CD4-positive, alpha-beta memory T cell (primary cell): ENCODE results near the gene CCIN. TPM values are rescaled to one million over a fixed set of nuclear protein-coding genes. Genes with fewer than 3 reads are reported as not detected.

ENCODE experiments used
- CTCF ChIA-PET: fragments of 350-600 bp; sonication (Branson Sonifier 250); formaldehyde crosslinking; loops from one replicate; lab custom pipeline; 2021; ENCODE audit warnings: inconsistent platforms; ENCODE audit not compliant: partially characterized antibody; lab: Charles Lee
- POLR2A ChIA-PET: fragments of 350-600 bp; sonication (Branson Sonifier 250); formaldehyde crosslinking; loops from one replicate; lab custom pipeline; 2021; ENCODE audit not compliant: partially characterized antibody; lab: Charles Lee
- DNase-seq, 5 donors: peaks; one replicate each; pipeline versions ENCODE4 v3.0.0 to v3.0.0-alpha.2; 2020 to 2022; ENCODE audit warnings: mixed read lengths in 1 of 5
- H3K27ac ChIP-seq: one replicate; pipeline ENCODE4 v1.7.0; 2013; ENCODE audit warnings: low read depth, low read length
- H3K27me3 ChIP-seq: 2 replicates; pipeline ENCODE4 v1.7.0; 2013; ENCODE audit warnings: mild to moderate bottlenecking, low read length, moderate library complexity; ENCODE audit not compliant: insufficient read depth
- H3K36me3 ChIP-seq: 2 replicates; pipeline ENCODE4 v1.7.0; 2013; ENCODE audit warnings: mild to moderate bottlenecking, low read length, moderate library complexity; ENCODE audit not compliant: insufficient read depth
- H3K4me1 ChIP-seq: 2 replicates; pipeline ENCODE4 v1.7.0; 2013; ENCODE audit warnings: mild to moderate bottlenecking, low read length, moderate library complexity; ENCODE audit not compliant: insufficient read depth
- H3K4me3 ChIP-seq, 2 donors: one replicate each; pipeline ENCODE4 v1.7.0; 2013; ENCODE audit warnings: low read length in 2 of 2, mild to moderate bottlenecking in 1 of 2
- H3K9me3 ChIP-seq, 2 donors: one replicate each; pipeline ENCODE4 v1.7.0; 2013; ENCODE audit warnings: low read length in 2 of 2, control low read depth in 1 of 2; ENCODE audit not compliant: control insufficient read depth in 1 of 2
- H3K27ac Mint-ChIP-seq, 7 donors: one replicate each; pipeline ENCODE4 v1.8.0; 2020 to 2021; ENCODE audit warnings: mixed read lengths in 7 of 7, mild to moderate bottlenecking in 6 of 7, inconsistent platforms in 3 of 7, moderate library complexity in 3 of 7
- H3K27me3 Mint-ChIP-seq, 2 donors: one replicate each; pipeline ENCODE4 v1.8.0; 2020 to 2021; ENCODE audit warnings: mixed read lengths in 2 of 2
- H3K36me3 Mint-ChIP-seq, 2 donors: one replicate each; pipeline ENCODE4 v1.8.0; 2020 to 2021; ENCODE audit warnings: mixed read lengths in 2 of 2, inconsistent platforms in 1 of 2, mild to moderate bottlenecking in 1 of 2
- H3K4me1 Mint-ChIP-seq, 4 donors: one replicate each; pipeline ENCODE4 v1.8.0; 2020 to 2021; ENCODE audit warnings: mixed read lengths in 4 of 4, mild to moderate bottlenecking in 1 of 4
- H3K4me3 Mint-ChIP-seq, 8 donors: one replicate each; pipeline ENCODE4 v1.8.0; 2020 to 2021; ENCODE audit warnings: mixed read lengths in 8 of 8, mild to moderate bottlenecking in 7 of 8, moderate library complexity in 6 of 8, inconsistent platforms in 3 of 8
- H3K9me3 Mint-ChIP-seq, 8 donors: one replicate each; pipeline ENCODE4 v1.8.0; 2020 to 2021; ENCODE audit warnings: mixed read lengths in 8 of 8, mild to moderate bottlenecking in 5 of 8, inconsistent platforms in 3 of 8, moderate library complexity in 1 of 8
- intact Hi-C: fragments of 100-400 bp; cut with micrococcal nuclease; formaldehyde crosslinking; loops from one replicate; pipeline ENCODE4 v1.15.1; 2023
- polyA plus RNA-seq, 2 donors: library from polyadenylated mRNA; unstranded; fragments of 300-500 nt; fragmentation: Illumina TruSeq; gene quantifications; one replicate each; pipeline ENCODE4 v1.2.3, GENCODE V29; 2021
- total RNA-seq, 2 experiments: library from RNA; stranded (reverse); gene quantifications; one replicate each; pipeline ENCODE4 v1.2.3, GENCODE V29; 2021

CCIN gene
- total and polyA plus RNA-seq, 4 experiments from 2014 or later: not detected

- peaks cover 0 to 2% (median 0%) of the 10 kb centered on the region in 8 donors for H3K9me3 Mint-ChIP-seq
- Histone ChIP-seq H3K27ac (peak within 1 kb of the TSS; percentile 91), H3K27me3 (no peaks in the 10 kb centered on the region), H3K4me3 (peak within 1 kb of the TSS; percentile 87 to 94), H3K4me1 (peaks cover 42% of the 10 kb centered on the region), H3K36me3 (peaks cover 8% of the 10 kb centered on the region), H3K9me3 (no peaks in the 10 kb centered on the region)
- ChIA-PET CTCF (interaction anchor here (0.6 to 4.5 kb wide), 35 partner anchors 8 to 538 kb away, joined by 3 to 70 read pairs (median 5); partner anchors contain the start of genes CCIN, GLIPR2 and GNE), POLR2A (interaction anchor here (0.5 to 3.1 kb wide), 25 partner anchors 8 to 1275 kb away, joined by 3 to 21 read pairs (median 4); partner anchors contain the start of genes GLIPR2, GNE and SPAG8)
- H3K27me3 Mint-ChIP-seq: peaks cover 0 to 1% of the 10 kb centered on the region in 2 donors
- peaks cover 6 to 25% of the 10 kb centered on the region in 2 donors for H3K36me3 Mint-ChIP-seq
- H3K4me3 Mint-ChIP-seq: peak within 1 kb of the TSS; percentile 90 to 98 (median 94)
- peaks cover 36 to 57% (median 44%) of the 10 kb centered on the region in 4 donors for H3K4me1 Mint-ChIP-seq
- intact Hi-C loops: loop anchor here (1.0 kb wide), 5 partner anchors 39 to 210 kb away; partner anchors contain the start of genes GNE and RNF38
- H3K27ac Mint-ChIP-seq: peak within 1 kb of the TSS; percentile 92 to 96 (median 96)
- peak; percentile 93 to 98 (median 95) for DNase-seq
Observed at GRCh38 chr9:36190388-36191289, 21.5 kb downstream of the CCIN start, which contains the start of gene CLTA. TSS of gene CLTA (plus strand) at chr9:36190921. CDS start at chr9:36191057, 136 bp downstream.

DNA sequence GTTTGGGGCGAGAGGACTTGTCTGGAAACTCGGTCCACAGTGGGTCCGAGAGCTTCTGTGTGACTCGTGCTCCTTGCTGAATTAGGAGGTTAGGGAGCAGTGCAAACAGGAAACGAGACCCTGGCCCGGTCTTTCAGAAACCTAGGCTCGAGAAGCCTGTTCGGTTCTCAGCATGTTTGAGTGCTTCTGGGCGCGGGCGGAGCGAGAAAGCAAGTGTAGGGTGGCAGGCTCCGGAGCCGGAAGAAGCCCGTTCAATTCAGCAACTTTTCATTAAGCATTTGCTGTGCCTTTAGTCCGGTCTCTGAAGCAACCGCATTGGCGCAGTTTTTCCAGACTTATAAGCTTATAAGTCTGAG lies 22.1 kb downstream of the CCIN start:
- H3K4me1 Mint-ChIP-seq: peaks cover 36 to 57% (median 45%) of the 10 kb centered on the region in 4 donors
- H3K27ac Mint-ChIP-seq: peak overlapping the region; percentile 70 to 92 (median 87)
- Histone ChIP-seq H3K4me3 (peak overlapping the region; percentile 87 to 94), H3K27me3 (no peaks in the 10 kb centered on the region), H3K4me1 (peaks cover 42% of the 10 kb centered on the region), H3K27ac (peak overlapping the region; percentile 91), H3K9me3 (no peaks in the 10 kb centered on the region), H3K36me3 (peaks cover 8% of the 10 kb centered on the region)
- peaks cover 0 to 2% (median 0%) of the 10 kb centered on the region in 8 donors for H3K9me3 Mint-ChIP-seq
- ChIA-PET CTCF (interaction anchor here (0.6 to 4.5 kb wide), 22 partner anchors 9 to 434 kb away, joined by 3 to 70 read pairs (median 7); partner anchors contain the start of genes CCIN, GLIPR2 and GNE), POLR2A (interaction anchor here (0.5 to 3.1 kb wide), 17 partner anchors 11 to 579 kb away, joined by 3 to 21 read pairs (median 5); partner anchors contain the start of genes GLIPR2 and GNE)
- peaks cover 6 to 25% of the 10 kb centered on the region in 2 donors for H3K36me3 Mint-ChIP-seq
- H3K27me3 Mint-ChIP-seq: peaks cover 0 to 1% of the 10 kb centered on the region in 2 donors
- intact Hi-C loops: no loop called here
- H3K4me3 Mint-ChIP-seq: peak overlapping the region; percentile 90 to 98 (median 94)
- DNase-seq: peak; percentile 37 to 62 (median 43)

DNA sequence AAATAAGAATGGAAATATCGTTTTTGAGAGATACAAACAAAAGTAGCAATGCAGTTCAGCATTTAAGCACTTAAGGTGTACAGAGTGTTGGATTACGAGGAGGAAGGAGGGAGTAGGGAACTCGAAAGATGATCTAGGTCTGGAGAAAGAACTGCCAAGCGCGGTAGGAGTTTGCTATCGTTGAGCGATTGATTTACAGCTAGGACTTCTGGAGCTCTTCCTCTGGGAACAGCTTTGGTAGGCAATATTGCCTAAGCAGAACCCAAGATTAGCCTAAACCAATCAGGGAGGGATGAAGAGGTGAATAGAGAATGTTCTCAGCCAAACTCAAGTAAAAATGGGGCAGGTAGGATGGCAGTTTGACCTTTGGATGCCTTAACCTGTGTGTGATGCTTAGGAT lies 22.5 kb downstream of the CCIN start:
- intact Hi-C loops: no loop called here
- ChIA-PET POLR2A (interaction anchor here (0.5 to 3.1 kb wide), 10 partner anchors 10 to 409 kb away, joined by 3 to 21 read pairs (median 8); partner anchors contain the start of genes GLIPR2 and GNE), CTCF (interaction anchor here (0.8 to 4.5 kb wide), 10 partner anchors 10 to 138 kb away, joined by 3 to 70 read pairs (median 10); partner anchors contain the start of gene CCIN)

GRCh38 chr9:36192196-36192595 lies 23.0 kb downstream of the CCIN start:
- DNase-seq: no peak
- Mint-ChIP-seq H3K27ac (peak overlapping the region in 4 of 7 donors; percentile 1 to 92 (median 75)), H3K4me1 (peaks cover 41 to 58% (median 50%) of the 10 kb centered on the region in 4 donors), H3K36me3 (peaks cover 6 to 30% of the 10 kb centered on the region in 2 donors), H3K9me3 (peaks cover 0 to 2% (median 0%) of the 10 kb centered on the region in 8 donors), H3K4me3 (peak overlapping the region; percentile 90 to 98 (median 94)), H3K27me3 (peaks cover 0 to 1% of the 10 kb centered on the region in 2 donors)
- peak overlapping the region; percentile 87 to 94 for H3K4me3 ChIP-seq
- ChIA-PET POLR2A (interaction anchor here (1.1 to 3.1 kb wide), 4 partner anchors 11 to 66 kb away, joined by 4 to 21 read pairs (median 6); partner anchors contain the start of genes GLIPR2 and GNE), CTCF (interaction anchor here (0.6 to 4.5 kb wide), 4 partner anchors 10 to 938 kb away, joined by 3 to 40 read pairs (median 31); partner anchors contain the start of gene CCIN)
- no peaks in the 10 kb centered on the region for H3K27me3 ChIP-seq
- peaks cover 42% of the 10 kb centered on the region for H3K4me1 ChIP-seq
- no peaks in the 10 kb centered on the region for H3K9me3 ChIP-seq
- H3K27ac ChIP-seq: peak overlapping the region; percentile 91
- H3K36me3 ChIP-seq: peaks cover 11% of the 10 kb centered on the region
- intact Hi-C loops: no loop called here

More for the DNA sequence above, 22.5 kb downstream of the CCIN start:
- peaks cover 40 to 57% (median 48%) of the 10 kb centered on the region in 4 donors for H3K4me1 Mint-ChIP-seq
- no peak for DNase-seq
- no peaks in the 10 kb centered on the region for H3K27me3 ChIP-seq
- H3K27ac ChIP-seq: peak overlapping the region; percentile 91
- peak overlapping the region; percentile 90 to 98 (median 94) for H3K4me3 Mint-ChIP-seq
- peaks cover 6 to 28% of the 10 kb centered on the region in 2 donors for H3K36me3 Mint-ChIP-seq
- peaks cover 0 to 2% (median 0%) of the 10 kb centered on the region in 8 donors for H3K9me3 Mint-ChIP-seq
- peaks cover 0 to 1% of the 10 kb centered on the region in 2 donors for H3K27me3 Mint-ChIP-seq
- H3K4me3 ChIP-seq: peak overlapping the region; percentile 87 to 94
- peaks cover 42% of the 10 kb centered on the region for H3K4me1 ChIP-seq
- H3K9me3 ChIP-seq: no peaks in the 10 kb centered on the region
- peaks cover 8% of the 10 kb centered on the region for H3K36me3 ChIP-seq
- peak overlapping the region; percentile 70 to 92 (median 87) for H3K27ac Mint-ChIP-seq

- DNase-seq: no peak
- Histone ChIP-seq H3K9me3 (no peaks in the 10 kb centered on the region), H3K4me1 (peaks cover 42% of the 10 kb centered on the region), H3K36me3 (peaks cover 16% of the 10 kb centered on the region), H3K4me3 (no peak overlapping the region), H3K27me3 (no peaks in the 10 kb centered on the region), H3K27ac (peak overlapping the region; percentile 91)
- Mint-ChIP-seq H3K4me1 (peaks cover 44 to 63% (median 52%) of the 10 kb centered on the region in 4 donors), H3K4me3 (peak overlapping the region; percentile 90 to 98 (median 94)), H3K27me3 (peaks cover 0 to 1% of the 10 kb centered on the region in 2 donors), H3K9me3 (peaks cover 0 to 2% (median 0%) of the 10 kb centered on the region in 8 donors), H3K36me3 (peaks cover 10 to 36% of the 10 kb centered on the region in 2 donors), H3K27ac (peak overlapping the region in 4 of 7 donors; percentile 1 to 92 (median 48))
- intact Hi-C loops: no loop called here
- ChIA-PET POLR2A (interaction anchor here (1.1 to 1.2 kb wide), 2 partner anchors 10 to 65 kb away, joined by 4 read pairs; partner anchors contain the start of gene GNE), CTCF (interaction anchor here (1.7 kb wide), 1 partner anchor 136 kb away, joined by 5 read pairs; no protein-coding TSS in a partner anchor)
Observed at GRCh38 chr9:36193023-36193422, 23.8 kb downstream of the CCIN start.

DNA sequence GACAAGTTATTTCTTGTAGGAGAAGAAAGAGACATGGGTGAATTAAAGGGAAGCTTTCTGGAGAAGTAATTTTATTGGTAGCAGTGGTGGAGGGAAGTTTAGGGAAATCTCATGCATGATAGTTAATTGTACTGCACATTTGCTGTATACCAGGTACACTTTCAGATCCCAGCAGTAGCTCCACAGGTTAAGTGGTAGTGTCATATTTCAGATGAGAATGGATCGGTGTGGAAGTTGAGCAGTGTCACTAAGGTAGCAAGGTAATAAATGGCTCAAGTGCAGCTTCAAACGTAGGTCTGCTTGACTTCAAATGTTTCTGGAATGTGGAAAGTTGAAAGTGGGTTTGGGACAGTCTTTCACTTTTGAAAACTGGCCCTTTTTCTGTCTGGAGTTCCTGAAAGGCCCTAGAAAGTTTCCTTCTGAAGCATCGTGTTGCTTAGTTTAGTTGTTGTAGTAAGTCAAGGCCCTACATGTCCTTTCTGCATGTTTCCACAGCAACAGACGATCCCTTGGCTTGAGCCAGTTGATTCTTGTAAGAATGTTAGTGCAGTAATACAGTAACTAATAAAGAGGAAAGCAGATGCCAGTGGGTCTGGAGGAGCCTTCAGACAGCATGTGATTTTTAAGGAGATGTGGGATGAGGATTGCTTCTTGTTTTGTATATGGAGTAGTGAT lies 25.3 kb downstream of the CCIN start:
- Mint-ChIP-seq H3K36me3 (peaks cover 10 to 41% of the 10 kb centered on the region in 2 donors), H3K9me3 (peaks cover 0 to 2% (median 0%) of the 10 kb centered on the region in 8 donors), H3K27ac (peak overlapping the region in 5 of 7 donors; percentile 19 to 87 (median 56)), H3K27me3 (no peaks in the 10 kb centered on the region), H3K4me3 (peak overlapping the region in 5 of 8 donors; percentile 13 to 91 (median 23)), H3K4me1 (peaks cover 44 to 67% (median 51%) of the 10 kb centered on the region in 4 donors)
- no peaks in the 10 kb centered on the region for H3K9me3 ChIP-seq
- no peaks in the 10 kb centered on the region for H3K27me3 ChIP-seq
- DNase-seq: no peak
- H3K4me3 ChIP-seq: no peak overlapping the region
- H3K36me3 ChIP-seq: peaks cover 24% of the 10 kb centered on the region
- POLR2A ChIA-PET: interaction anchor here (1.1 kb wide), 1 partner anchor 7 kb away, joined by 3 read pairs; no protein-coding TSS in a partner anchor
- peaks cover 42% of the 10 kb centered on the region for H3K4me1 ChIP-seq
- intact Hi-C loops: no loop called here
- CTCF ChIA-PET: interaction anchor here (1.0 to 1.7 kb wide), 2 partner anchors 9 to 134 kb away, joined by 3 to 5 read pairs; no protein-coding TSS in a partner anchor
- no peak overlapping the region for H3K27ac ChIP-seq
